Effector CD8-positive, alpha-beta T cell (primary cell): ENCODE data around the gene PITPNM3.

ENCODE experiments used
- DNase-seq: peaks from one replicate; lab custom pipeline; 2025; lab: John Stamatoyannopoulos, UW

The PITPNM3 gene

DNA sequence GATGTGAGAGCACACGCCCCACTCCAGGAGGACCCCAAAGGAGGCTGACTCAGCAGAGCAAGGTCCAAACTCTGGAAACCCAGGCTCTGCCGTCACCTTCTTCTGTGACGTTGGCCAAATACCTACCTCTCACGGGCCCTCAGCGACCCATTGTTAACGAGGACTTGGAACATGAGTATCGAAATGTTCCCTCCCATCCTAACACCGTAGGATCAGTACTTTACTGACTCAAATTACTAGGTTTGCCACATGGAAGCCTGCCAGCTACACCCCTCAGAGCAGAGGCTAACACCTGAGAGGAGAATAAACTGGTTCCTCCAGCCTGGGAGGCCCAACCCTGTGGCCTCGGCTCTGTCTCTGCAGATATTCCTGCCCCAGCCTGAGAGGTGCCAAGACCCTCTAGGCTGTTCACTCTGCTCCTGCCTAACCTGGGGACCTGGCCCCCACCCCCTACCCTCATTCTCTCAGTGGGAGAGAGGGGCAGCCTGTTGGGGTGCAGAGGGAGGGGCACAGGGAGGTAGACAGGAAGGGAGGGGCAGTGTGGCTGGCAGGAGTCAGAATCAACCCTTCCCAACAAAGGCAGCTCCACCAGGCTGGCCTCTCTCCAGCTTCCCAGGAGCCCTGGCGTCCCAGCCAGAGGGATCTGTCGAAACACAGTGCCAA is 4.4 kb downstream of the PITPNM3 start:
- no peak for DNase-seq

DNA sequence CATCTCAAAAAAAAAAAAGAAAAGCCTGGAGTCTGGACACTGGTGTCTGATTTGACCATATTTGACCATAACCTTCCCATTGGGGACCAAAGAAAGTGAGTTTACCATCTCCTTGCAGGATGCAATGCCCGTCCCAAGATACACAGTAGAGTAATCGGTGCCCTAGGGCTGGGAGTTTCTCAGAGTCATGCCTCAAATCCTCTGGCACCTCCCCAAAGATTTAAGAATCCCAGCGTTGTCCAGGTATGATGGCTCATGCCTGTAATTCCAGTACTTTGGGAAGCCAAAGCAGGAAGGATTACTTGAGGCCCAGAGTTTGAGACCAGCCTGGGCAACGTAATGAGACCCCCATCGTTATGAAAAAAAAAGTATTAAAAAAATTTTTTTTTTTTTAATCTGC is 5.0 kb downstream of the PITPNM3 start:
- DNase-seq = no peak

DNA sequence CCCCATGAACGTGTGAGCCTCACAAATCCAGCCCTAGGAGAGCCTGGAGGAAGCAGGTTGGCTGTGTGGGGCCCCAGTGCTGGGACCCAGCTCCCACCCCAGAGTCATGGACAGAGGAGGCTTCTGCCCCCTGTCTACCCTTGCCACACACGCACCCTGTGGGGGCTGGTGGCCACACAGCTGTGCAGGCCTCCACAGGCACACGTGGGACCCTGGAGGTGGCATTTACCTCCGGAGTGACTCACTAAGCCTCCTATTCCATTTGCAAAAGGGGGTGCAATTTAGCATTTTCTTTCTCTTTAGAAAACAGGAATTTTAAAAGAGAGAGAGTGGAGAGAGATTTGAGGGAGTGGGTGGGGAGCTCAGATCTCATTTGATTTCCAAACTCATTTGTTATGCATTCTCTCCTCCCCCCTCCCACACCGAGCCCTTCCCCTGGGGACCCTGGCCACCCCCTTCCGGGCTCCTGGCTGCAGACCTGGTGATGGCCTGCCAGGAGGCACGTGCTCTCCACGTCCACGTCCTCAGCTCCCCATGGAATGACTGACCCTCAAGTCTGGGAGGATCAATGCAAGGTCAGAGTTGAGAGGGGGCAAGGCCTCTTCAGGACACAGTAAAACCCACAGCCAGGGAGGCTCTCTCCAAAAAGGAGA is 6.8 kb downstream of the PITPNM3 start:
- DNase-seq = no peak

DNA sequence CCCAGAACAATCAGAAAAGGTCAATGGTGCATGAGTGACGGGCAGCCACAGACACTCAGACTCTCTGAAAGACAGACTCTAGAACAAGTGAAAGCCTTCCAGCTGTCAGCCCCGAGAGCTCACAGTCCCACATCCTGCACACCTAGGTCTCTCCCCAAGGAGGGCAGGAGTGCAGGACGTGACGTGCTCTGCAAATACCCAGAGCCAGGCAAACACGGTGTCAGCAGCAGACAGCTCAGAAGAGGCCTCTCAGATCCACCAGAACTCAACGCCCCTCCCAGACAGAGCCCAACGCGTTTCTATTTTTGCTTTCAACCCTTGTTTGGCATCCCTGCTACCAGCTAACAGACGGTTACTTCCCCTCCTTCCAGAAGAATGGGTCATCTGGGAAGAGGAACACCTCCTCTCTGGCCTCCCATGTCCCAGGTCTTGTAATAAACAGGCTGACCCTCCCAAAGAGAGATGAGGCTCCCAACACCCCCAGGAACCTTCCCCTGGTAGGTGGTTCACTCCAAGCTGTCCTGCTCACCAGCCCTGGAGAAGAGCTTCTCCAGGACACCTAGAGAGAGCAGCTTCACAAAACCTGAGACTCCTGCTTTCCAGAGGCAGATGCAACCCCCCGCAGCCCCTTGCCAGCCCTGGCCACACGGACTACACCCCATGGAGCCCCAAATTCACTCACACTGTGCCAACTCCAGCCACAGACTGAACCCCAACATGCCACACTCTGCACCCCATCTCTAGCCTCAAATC is 7.6 kb downstream of the PITPNM3 start:
- DNase-seq = no peak

DNA sequence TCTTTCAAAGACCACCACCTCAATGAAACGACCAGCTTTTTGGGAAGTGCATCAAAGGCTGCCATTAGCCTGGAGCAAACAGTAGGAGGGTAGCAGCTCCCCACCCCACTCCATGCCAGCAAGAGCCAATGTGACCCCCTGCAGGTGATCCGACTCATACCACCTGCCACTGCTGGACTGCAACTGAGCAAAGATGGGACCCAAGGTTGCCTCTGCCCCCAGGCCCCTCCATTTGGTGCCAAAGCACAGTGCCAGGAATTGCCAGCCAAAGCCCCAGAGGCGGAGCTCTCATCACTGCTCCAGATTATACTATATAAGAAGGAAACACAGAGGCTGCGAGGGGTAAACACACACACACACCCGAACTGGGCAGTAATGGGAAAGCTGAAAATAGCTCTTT is 8.3 kb downstream of the PITPNM3 start:
- DNase-seq = no peak

DNA sequence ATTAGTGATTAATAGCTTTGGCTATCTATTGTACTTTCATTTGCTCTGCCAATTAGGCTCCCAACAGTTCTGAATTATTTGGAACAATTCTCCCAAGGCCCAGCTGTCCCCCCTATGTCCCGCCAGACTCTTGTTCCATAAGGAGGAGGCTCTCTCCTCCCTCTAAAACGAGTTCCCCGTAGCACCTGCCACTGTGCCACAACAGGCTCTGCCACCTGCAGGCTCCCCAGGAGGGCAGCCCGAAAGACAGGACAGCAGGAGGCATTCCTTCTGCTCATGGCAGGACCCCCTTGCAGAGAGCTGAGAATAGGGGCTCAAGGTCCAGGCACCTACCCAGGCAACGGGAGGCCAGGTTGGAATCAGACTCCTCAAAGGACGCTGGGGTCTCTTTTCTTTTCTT is 9.0 kb downstream of the PITPNM3 start:
- no peak for DNase-seq

DNA sequence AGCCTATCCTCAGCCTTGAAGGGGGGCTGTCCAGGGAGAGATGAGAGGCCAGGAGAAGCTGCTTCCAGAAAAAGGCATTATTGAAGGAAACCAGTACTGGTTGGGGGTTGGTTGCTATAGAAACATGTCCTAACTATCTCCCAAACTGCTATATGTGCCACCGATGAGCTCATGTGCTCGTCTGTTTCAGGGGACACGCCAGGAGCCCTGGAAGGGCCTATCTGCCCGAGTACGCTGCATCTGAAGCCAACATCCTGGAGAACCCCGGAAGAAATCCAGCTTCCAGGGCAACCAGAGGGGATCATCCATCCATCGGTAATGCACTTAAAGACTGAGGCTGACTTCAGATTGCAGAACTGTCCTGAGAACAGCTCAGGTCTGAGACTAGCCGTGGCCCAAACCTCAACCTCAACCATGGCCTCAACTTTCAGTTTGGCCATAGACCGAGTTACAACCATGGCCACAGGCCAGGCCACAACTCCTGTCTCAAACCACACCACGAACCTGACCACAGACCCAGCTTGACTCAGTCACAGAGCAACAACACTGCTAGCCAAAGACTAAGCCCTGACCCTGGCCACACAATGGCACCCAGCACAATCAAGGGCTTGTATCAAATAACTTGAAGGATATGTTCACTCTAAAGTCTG is 10.2 kb downstream of the PITPNM3 start:
- no peak for DNase-seq

DNA sequence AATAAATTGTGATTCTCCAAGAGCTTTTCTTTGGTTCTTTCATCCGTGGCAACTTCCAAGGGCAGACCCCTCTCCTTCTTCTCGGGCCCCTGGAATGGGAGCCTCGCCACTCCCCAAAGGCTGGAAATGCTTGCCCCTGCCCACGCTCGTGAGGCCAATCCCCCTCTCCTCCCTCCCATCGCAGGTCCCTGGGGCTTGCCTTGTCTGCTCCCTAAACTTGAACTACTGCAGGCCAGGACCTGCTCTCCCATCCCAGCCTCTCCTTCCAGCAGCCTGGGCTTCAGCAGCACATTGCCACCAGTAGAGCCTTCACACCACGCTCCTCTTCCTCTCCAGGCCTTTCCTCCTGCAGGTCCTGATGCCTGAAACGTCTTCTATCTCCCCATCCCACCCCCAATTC is 11.1 kb downstream of the PITPNM3 start:
- no peak for DNase-seq

DNA sequence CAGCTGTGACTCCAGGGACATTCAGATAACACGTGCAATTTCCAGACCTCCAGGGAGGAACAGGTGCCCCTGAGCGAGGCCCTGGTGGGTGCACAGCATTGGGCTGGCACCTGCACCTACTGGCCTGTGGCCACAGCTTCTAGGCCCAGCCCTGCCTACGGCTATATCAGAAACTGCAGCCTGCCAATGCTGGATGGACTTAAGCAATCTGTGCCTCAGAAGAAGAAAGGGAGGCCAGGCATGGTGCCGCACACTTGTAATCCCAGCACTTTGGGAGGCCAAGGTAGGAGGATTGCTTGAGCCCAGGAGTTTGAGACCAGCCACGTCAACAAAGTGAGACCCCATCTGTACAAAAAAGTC is 12.4 kb downstream of the PITPNM3 start:
- DNase-seq = no peak

DNA sequence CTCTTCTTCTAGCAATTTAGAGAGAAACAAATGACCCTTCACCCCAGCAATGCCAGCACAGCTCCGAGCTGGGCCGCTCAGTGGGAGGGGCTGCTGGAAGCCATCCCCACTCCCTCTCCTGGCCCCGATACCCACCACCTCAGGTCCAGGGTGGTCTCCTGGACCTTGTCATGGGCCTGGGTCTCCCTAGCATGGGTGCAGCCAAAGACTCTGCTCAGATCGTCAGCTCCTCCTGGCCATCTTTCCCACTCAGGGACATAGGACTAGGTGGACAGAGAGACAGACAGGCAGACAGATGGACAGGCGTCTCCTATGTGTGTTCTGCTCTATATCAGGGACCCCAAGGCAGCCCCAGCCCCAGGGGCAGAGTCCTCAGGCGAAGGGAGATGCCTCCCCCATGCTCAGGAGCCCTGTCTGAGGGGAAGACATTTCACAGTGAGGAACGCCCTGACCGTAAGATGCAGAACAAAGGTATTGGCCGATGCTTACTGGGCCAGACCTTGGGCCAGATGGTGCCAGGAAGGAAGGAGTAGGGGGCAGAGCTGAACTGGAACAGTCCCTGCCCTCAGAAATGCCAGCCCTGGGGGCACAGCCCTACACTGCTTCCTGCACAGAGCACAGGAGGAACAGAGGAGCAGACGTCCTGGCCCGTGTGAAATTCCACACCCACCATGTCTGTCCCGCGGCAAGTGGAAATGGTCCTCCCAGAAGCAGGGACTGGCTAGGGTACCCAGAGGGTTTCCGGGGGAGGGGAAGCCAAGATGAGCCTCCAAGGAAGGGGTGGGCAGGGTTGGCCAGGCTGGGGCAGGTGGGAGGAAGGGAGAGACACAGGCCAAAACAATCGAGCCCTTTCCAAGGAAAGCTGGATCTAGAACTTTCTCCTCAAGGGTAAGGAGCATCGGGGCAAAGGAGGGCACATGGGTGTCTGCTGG is 13.0 kb downstream of the PITPNM3 start:
- no peak for DNase-seq

DNA sequence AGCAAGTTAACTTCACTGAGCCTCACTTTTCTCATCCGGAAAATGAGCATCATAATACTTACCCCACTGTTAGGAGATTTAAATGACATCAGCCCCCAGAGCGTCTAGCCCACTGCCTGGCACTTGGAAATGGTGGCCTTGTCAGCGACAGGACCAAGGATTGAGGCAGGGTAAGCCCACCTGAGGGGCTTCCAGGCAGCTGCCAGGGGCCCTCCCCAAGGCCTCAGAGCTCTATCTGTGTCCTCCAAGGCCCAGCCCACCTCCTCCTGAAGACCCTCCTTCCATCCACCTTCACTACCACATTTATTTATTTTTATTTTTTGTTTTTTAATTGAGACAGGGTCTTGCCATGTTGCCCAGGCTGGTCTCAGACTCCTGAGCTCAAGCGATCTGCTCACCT is 13.8 kb downstream of the PITPNM3 start:
- DNase-seq = no peak

DNA sequence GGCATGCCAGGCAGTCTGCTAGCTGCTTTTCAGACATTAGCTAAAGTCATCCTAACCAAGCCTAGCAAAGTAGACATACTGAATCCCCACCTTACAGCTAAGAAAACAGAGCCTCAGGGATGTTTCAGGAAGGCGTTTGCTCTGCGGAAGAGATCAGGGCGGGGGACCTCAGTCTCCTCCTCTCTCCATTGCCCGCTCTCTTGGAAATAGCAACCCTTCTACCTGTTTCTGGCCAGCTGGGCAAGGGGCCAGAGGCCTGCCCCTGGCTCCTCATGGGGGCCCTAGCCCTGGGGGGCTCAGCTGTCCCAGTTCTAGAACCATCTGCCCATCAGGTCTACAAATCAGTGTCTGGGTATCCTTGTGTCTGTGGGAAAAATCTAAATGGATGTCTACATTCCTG is 14.5 kb downstream of the PITPNM3 start:
- DNase-seq = no peak

DNA sequence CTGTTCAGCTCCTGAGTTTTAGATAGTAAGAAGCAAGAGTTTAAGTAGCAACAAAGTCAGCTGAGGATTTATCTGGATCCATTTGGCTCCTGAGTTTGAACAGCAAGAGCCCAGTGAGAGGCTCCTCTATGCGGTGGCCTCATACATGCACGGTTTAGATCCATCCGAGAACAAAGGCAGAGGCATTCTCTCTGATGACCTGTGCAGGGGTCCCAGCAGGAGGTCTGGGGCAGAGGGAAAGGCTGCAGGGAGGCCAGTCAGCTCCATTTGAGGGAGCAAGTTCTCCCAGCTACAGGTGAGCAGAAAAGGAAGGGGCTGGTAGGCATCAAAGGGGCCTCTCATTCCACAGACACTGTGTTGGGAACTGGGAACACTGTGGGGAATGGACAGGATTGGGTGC is 16.5 kb downstream of the PITPNM3 start:
- DNase-seq = no peak

DNA sequence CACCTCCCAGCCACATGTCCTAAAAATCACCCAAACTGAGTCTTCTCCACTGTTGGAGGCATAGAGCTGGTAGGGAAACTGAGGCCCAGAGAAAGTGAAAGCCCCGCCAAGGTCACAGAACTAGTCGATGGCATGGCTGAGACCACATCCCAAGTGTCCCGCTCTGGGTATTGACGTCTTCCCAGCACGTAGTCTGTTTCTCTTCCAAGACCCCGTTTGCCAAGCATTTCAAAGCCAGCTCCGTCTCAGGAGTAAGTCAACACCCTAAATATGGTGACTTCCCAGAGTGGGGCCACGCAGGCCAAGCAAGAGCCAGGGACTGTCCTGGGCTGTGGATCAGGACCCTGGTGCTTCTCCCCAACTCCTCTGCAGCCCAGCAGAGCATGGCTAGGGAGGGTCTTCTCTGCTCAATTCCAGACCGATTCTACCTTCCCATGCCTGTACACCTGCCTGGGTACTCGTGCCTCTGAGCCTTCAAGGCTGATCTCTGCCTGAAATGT is 19.7 kb downstream of the PITPNM3 start:
- DNase-seq = no peak

DNA sequence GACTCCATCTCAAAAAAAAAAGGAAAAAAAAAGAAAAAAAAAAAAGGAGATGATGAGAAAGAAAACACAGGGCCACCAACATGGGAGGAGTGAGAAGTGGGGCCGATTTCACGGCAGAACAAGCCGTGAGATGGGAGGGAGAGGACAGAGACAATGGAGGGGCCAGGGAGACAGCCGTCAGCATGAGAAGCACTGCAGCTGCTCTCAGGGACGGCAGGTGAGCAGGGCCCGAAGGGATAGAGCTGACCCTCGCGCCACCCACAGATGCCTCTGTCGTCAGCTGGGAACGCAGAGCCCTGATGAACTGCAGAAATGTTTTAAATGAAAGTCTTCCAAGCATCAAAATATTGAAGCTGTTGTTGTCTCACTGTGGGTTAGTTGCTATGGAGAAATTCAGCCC is 20.3 kb downstream of the PITPNM3 start:
- DNase-seq = no peak

DNA sequence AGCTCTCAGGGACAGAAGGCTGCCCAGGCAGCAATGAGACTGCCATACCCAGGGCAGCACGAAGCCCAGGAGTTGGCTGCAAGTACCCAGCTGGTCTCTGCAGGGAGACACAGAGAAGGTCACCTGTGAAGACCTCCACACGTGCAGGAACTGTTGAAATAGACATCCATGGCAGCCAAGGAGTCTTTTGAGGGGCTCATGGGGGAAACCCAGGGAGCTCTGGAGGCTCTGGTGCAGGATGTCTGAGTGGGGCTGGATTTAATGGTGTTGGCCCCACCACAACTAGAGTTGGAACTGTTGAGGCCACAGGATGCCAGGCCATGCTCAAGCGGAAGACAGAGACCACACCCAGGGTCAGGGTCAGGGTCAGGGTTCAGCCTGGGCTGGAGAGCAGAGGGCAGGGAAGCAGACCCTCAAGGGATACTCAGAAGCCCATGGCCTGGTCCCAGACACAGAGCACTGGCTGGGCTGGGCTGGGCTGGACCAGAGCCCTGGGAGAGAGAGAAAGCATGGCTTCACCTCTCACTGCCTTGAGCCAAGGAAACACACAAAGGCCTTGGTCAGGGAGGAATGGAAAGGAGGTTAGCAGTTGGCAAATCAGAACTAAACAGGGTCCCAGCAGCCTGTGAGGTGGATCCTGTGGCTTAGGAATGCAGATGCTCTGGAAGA is 21.4 kb downstream of the PITPNM3 start:
- DNase-seq = no peak

DNA sequence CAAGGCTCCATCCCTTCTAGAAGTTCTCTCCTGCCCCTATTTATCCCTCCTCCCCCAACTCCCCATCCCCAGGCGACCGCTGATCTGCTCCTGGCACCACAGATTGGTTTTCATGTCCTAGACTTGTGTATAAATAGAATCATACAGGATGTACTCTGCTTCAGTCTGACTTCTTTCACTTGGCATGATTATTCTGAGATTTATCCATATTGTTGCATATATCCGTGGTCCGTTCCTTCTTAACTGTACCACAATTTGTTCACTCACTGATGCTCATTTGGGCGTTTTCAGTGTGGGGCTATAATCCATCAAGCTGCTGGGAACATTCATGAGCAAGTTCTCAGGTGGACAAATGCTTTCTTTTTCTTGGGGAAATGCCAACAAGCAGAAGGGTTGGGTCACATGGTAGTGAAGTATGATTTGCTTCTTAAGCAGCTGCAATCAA is 23.9 kb downstream of the PITPNM3 start:
- DNase-seq = no peak

DNA sequence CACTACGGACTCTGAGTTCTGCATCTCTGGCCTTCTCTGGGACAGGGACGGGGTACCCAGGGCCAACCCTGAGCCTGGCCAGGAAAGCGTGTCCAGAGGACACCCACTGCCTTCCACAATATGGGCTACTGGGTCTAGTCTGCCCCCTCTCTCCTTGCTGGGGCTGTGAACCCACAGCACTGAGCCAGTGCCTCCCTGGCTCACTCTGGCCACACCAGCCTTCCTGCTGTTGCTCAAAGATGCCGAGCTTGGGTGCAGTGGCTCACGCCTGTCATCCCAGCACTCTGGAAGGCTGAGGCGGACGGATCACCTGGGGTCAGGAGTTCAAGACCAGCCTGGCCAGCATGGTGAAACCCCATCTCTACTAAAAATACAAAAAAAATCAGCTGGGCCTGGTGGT is 24.8 kb downstream of the PITPNM3 start:
- no peak for DNase-seq

DNA sequence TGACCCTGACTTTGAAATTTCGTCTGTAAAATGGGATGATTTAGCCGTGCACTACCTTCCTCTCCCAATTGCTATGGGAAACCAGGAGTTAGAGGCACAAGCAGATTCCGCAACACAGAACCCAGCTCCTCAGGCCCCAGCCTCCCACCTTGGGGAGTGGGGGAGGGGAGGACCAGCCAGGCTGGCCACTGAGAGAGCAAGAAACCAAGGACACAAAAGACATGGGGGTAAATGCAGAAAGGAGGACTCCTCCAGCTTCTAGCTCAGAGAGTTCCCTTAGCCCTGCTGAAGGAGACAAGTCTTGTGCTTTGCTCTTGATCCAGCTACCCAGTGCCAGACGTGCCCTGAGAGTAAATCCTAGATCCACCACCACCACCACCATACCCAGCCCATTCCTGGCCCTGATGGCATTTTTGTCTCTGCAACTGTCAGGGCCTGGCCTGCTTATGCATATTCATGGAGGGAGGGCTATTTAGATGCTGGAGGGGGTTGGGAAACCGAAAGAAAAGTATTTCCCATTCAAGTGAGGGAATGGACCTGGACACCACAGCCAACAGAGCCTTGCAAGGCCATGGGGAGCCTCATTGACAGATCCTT is 25.9 kb downstream of the PITPNM3 start:
- no peak for DNase-seq

DNA sequence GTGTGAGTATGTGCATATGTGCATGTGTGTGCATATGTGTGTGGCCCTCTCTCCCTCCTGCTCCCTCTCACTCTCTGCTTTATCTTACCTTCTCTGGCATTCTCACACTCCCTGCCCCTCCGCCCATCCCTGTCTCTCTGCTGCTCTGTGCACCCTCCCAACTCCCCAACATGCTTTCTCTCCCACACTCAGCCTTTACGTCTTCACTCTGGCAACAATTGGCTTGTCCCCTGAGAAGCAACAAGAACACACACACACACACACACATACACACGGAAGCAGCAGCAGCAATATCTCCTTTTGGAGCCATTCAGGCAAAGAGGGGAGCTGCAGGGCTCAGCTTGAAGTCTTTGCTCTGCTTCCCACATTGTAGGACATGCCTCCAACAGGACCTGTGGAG is 27.8 kb downstream of the PITPNM3 start:
- DNase-seq = no peak
